GM12875 (cell line): ENCODE measurements around the gene DPF1.

Experiments used
- H3K4me3 ChIP-seq: one replicate; pipeline ENCODE4 v1.5.1; 2011; ENCODE audit warnings: low read depth, low read length, control low read depth
- CTCF ChIP-seq: IDR thresholded peaks from 2 replicates; pipeline ENCODE4 v1.5.1; 2011; ENCODE audit warnings: low read depth, mild to moderate bottlenecking, control low read depth, inconsistent platforms, low read length, moderate library complexity, borderline replicate concordance; ENCODE audit not compliant: insufficient read depth

DPF1 gene

GRCh38 chr19:38223617-38224013, 407 bp downstream of the DPF1 start:
- H3K4me3 ChIP-seq: peak overlapping the region; percentile 48
- no peak for TF ChIP-seq CTCF

- no peak overlapping the region for H3K4me3 ChIP-seq
These were observed 901 bp downstream of the DPF1 start for GRCh38 chr19:38223119-38223523.

GRCh38 chr19:38221919-38222830, 1.8 kb downstream of the DPF1 start:
- no peak for TF ChIP-seq CTCF
- no peak overlapping the region for H3K4me3 ChIP-seq

More at GRCh38 chr19:38223119-38223523, 901 bp downstream of the DPF1 start:
- no peak for TF ChIP-seq CTCF

- no peak overlapping the region for H3K4me3 ChIP-seq
- TF ChIP-seq CTCF: no peak
These were observed 2.6 kb downstream of the DPF1 start for GRCh38 chr19:38221421-38221820.

GRCh38 chr19:38219221-38219620, 4.8 kb downstream of the DPF1 start:
- H3K4me3 ChIP-seq: no peak overlapping the region
- TF ChIP-seq CTCF: no peak

- no peak overlapping the region for H3K4me3 ChIP-seq
- no peak for TF ChIP-seq CTCF
These were observed 5.8 kb downstream of the DPF1 start for GRCh38 chr19:38218204-38218603.
